Left lobe of liver (tissue), 2 donors: ENCODE measurements around the gene SNAPC1. TPM values are rescaled to one million over a fixed set of nuclear protein-coding genes. Genes with fewer than 3 reads are reported as not detected.
A peak's percentile ranks its signal among the peaks of the same experiment; 100 is the strongest.
"Not testable (repeated sequence)": the region's sequence is repeated elsewhere in the genome, so short reads cannot be mapped to it uniquely, and the experiment has no call there.

Experiments used
- ATAC-seq: fragments of 200-7000 bp; cut with Tn5 transposase; one replicate; pipeline ENCODE4 v1.9.1; 2020; ENCODE audit warnings: mild to moderate bottlenecking, moderate library complexity
- DNase-seq: peaks from one replicate; pipeline ENCODE4 v3.0.0-alpha.2; 2020; ENCODE audit warnings: low spot score
- total RNA-seq: library from RNA; stranded (reverse); gene quantifications from one replicate; pipeline ENCODE4 v1.2.1, GENCODE V29; 2021
- donor health status: DM: no; HTN: no; CAD: no; lungs with moderate emphysema.
- donor health status: DM: no; HTN: yes; CAD: no.

Gene SNAPC1, protein sequence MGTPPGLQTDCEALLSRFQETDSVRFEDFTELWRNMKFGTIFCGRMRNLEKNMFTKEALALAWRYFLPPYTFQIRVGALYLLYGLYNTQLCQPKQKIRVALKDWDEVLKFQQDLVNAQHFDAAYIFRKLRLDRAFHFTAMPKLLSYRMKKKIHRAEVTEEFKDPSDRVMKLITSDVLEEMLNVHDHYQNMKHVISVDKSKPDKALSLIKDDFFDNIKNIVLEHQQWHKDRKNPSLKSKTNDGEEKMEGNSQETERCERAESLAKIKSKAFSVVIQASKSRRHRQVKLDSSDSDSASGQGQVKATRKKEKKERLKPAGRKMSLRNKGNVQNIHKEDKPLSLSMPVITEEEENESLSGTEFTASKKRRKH
- 1.4 TPM for total RNA-seq

DNA sequence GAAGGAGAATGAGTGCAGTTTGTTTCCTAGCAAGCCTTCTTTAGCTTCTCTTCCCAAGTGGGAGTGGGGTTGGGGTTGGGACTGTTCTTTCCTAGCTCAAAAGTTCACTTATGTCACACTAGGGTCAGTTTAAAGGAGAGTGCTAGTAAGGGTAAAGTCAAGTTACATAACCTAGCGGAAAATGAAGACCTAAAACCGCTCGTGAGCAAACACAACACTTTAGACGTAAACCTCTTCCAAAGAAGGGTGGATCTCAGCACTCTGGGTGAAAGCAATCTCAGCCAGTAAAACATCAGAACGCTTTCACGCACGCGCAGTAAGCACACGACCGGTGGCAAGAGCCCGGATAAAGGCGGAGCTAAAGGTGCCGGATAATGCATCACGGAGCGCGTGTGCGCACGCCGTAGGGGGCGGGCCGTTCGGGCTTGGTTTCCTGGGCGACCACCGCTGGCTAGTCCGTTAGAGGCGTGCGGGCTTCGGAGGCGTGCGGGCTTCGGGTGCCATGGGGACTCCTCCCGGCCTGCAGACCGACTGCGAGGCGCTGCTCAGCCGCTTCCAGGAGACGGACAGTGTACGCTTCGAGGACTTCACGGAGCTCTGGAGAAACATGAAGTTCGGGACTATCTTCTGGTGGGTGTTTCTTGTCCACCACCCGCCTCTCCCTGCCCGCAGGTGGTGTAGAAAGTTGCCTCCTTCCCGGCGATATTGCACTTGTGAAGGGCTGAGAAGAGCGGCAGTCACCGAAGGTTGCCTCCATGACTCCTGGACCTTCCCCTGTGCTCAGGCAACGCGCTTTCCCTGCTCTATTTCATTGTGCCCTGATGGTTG lies at the start of gene SNAPC1:
Gene SNAPC1, plus strand, starts transcription at position 462 of the 828 bp plus-strand sequence. Its CDS starts 41 bp downstream, at position 503.
- ATAC-seq (peak; percentile 98), DNase-seq (peak; percentile 98)

DNA sequence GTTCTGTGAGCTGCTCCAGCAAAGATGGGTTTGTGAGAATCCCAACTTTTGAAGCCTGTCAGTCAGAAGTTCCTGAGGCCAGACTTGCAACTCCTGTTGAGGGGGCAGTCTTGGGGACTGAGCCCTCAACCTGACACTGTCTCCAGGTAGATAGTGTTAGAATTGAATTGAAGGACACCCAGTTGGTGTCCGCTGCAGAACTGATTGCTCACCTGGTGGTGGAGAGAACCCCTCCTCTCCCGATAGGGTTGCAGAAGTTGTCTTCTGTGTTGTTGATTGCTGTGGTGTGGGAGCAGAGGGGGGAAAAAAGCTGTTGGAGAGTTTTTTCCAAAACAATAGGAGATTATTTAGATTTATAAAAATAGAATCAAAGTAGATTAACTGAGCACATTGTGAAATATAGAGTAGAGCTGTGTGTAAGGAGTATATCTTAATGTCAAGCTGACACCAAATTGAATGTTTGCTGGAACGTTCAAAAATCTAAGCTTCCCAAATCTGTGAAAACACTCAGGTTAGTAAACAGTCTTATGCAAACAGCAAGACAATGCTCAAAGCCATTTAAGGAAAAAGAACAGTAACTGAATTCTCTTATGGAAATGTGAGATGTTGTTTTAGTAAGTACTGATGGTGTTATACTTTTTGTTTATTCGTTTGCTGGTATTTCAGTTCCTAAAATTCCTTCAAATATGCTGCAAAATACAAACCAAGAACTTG lies 48.3 kb upstream of the SNAPC1 start:
- no peak for DNase-seq
- no peak for ATAC-seq

DNA sequence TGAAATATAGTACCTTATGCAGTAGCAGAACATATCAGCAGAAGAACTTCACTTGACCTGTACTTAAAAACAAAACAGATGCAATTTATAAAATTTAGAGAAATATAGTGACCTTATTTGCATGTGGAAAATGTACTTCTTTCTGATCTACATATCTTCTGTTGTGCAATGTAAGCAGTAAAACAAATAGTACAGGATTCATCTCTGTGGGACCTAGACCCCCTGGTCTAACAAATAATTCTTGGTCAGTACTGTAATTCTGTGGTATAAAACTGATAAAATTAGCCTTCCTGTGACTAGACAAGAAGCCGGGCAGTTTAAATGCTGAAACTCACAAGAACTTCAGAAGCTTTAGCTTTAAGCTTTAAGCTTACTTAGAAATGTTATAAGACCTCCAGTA lies 45.3 kb upstream of the SNAPC1 start:
- ATAC-seq, result no peak
- no peak for DNase-seq

DNA sequence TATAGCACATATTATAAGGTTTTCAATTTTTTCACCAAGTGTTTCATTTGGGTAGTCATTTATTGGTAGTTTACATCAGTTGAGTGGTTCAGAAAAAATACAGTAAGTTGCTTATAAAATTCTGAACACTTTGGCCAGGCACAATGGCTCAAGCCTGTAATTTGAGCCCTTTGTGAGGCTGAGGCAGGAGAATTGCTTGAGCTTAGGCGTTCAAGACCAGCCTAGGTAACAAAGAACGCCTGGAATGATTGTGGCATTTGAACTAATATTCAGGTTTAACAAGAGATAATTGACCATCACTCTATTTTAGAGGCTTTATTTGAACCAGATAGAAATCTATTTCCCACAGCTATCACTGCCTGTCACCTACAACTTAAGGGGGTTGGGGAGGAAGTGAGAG lies 44.2 kb upstream of the SNAPC1 start:
- no peak for ATAC-seq
- no peak for DNase-seq

DNA sequence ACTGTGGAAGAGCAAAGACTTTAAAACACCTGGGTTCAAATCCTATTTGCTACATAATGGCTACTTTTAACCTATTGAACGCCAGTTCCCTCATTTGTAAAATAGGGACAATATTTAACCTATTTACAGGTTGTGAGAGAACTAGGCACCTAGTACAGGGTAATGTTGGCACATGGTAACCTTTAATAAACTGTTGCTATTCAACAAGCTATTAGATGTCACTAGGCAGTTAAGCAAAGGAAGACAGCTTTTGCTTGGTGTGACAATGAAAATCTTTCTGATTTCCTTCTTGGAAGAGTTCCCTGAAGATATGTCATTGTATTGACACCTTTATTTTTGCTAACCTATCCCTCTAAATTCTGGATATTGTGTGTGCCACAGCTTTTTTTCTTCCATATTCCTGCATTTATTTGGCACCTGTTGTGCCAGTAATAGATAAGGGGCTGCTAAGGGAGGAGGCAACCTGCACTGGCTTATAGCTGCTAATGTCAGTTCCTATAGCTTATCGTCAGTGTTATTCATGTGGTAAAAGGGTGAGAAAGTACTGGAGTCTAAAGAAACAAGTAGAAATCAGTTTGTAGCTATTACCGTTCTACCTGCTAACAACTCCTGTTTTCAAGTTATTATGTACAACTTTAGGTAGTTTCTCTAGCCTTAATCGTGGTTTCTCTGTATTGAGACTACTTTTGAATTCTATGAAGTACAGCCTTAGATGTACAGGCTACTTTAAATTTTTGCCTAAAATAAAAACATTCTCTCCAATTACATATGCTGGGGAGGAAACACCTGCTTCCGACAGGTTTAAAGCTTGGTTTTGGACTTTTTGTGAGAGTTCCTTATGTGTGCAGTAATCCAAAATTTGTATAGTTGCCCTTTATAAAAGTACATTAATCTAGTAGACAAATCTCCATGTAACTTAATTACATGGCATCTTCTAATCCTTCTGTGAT lies 42.6 kb upstream of the SNAPC1 start:
- DNase-seq (no peak), ATAC-seq (no peak)

DNA sequence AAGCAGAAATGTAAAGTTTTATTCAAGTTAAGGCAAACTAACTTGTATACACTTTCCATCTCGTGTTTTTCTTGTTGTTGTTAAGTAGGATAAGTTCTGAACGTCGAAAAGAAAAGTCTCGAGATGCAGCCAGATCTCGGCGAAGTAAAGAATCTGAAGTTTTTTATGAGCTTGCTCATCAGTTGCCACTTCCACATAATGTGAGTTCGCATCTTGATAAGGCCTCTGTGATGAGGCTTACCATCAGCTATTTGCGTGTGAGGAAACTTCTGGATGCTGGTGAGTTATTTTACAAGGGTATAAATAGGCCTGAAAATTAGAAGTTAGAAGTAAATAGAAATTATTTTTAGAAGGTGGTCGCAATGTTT lies 41.9 kb upstream of the SNAPC1 start:
- DNase-seq (no peak), ATAC-seq (no peak)

DNA sequence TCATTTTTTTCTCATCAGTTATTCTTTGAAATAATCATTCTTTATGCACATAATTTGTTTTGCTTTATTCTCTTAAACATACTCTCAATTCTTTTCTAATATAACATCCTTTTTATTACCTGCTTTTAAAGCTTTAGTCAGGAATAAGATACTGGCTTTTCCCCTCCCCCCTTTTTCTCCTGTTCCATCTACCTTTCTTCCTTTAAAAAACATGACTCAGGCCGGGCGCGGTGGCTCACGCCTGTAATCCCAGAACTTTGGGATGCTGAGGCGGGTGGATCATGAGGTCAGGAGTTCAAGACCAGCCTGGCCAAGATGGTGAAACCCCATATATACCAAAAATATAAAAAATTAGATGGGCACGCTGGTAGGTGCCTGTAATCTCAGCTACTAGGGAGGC lies 41.5 kb upstream of the SNAPC1 start:
- ATAC-seq (no peak), DNase-seq (no peak)

DNA sequence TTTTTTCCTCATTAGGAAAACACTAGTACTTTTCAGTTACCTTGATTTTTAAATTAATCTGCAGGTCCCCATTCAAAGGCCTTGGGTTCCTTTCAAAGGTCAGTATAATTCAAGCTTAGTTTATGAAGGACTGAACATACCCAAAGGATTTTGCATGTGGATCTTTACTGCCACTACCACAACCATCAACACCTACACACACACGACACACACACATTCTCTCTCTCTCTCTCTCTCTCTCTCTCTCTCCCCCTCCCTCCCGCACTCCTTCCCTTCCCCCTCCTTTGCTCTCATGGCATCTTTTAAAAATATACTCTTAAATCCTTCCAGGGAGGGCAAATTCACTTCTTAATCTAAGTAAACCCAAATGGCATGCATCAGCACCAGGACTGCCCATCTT lies 38.1 kb upstream of the SNAPC1 start:
- no peak for DNase-seq
- no peak for ATAC-seq

DNA sequence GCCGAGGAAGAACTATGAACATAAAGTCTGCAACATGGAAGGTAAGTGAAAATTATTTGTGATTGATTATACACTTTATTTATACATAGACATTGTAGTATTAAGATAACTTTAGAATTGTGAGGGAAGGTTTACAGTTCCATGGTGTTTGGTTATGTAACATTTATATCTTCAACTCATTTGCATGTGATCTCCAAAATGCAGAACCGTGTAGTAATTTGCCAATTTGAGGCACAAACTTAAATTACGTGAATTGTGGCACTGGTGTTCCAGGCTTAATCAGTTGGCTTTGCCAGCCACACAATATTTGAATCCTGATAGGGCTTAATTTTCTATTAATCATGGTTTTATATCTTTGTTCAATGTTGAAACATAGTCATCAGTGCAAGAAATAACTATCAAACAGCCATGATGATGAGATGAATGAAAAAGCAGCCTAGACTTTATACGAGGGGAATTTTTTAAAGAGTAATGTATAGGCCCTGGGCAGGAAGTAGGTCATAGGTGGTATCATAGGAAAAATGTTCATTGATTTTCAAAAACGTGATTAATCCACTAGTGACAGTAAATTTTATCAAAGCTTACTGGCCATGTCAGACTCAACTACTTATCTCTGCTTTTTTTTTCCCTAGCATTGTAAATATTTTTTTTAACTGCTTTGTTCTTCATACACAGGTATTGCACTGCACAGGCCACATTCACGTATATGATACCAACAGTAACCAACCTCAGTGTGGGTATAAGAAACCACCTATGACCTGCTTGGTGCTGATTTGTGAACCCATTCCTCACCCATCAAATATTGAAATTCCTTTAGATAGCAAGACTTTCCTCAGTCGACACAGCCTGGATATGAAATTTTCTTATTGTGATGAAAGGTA lies 35.2 kb upstream of the SNAPC1 start:
- DNase-seq, result no peak
- no peak for ATAC-seq

DNA sequence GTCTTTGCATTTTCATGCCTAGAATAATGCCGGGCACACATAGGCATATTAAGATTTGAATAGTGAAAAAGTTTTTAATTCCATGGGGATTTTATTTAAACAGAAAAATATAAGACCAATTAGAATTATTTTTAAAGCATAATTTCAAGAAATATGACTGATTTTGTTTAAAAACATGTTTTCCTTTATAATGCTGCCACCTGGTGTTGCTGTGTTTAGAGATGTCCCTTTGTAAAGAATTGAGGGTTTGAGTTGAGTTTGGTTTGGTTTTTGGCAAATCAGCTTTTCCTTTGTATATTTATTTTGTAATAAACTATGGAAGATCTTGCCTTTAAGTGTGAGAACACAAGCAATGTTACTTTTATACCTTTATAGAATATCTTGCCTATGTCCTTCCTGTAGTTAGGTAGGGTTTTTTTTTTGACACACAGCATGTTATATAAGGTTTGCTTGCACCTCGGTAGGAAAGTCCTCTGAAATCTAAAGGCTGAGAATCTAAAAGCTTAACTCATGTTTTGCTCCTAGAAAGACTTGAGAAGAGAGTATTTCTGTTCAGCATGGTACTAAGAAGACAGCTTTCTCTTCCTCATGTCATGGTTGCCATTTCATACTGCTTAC lies 31.4 kb upstream of the SNAPC1 start:
- no peak for DNase-seq

DNA sequence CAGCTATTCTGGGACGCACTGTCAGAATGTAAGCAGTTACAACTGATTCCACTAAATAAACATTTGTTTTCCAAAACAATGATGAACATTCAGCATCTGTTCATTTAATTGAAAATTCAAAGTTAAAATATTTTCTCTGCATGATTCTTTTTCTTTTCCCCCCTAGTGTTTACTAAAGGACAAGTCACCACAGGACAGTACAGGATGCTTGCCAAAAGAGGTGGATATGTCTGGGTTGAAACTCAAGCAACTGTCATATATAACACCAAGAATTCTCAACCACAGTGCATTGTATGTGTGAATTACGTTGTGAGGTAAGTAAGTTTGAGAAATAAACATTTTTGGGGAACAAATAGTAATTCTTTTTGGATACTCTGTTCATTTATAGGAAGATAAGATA lies 28.2 kb upstream of the SNAPC1 start:
- no peak for ATAC-seq
- DNase-seq, result no peak

More for the DNA sequence above, 31.4 kb upstream of the SNAPC1 start:
- ATAC-seq, result peak; percentile 57

DNA sequence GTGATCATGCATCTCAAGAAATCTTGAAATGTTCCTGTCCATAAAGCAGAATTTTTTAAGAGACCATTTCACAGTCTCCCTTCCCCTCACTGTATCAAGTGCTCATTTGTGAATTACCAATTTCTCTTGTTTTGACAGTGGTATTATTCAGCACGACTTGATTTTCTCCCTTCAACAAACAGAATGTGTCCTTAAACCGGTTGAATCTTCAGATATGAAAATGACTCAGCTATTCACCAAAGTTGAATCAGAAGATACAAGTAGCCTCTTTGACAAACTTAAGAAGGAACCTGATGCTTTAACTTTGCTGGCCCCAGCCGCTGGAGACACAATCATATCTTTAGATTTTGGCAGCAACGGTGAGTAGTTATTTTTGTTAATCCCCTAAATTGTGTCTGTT lies 25.5 kb upstream of the SNAPC1 start:
- ATAC-seq, result no peak
- DNase-seq, result no peak

DNA sequence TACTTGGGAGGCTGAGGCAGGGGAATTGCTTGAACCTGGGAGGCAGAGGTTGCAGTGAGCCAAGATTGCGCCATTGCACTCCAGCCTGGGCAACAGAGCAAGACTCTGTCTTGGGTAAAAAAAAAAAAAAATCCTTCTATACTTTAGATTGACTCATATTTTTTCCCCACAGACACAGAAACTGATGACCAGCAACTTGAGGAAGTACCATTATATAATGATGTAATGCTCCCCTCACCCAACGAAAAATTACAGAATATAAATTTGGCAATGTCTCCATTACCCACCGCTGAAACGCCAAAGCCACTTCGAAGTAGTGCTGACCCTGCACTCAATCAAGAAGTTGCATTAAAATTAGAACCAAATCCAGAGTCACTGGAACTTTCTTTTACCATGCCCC lies 24.3 kb upstream of the SNAPC1 start:
- ATAC-seq, result no peak

DNA sequence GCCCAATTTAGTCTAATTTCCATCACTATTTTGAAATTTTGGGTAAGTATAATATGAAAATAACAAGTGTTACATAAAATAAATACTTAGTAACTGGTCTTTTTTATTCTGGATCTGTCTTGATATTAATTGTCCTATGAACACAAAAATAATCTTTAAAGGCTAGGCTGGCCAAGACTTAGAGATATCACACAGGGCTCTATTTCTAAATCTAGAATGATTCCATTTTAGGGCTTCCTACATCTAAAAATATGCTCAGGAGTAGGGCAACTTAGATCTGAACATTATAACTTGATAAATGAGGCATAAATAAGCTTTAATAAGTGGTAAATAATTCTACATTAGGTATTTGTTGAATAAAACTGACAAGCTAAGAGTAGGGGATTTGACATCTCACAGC lies 23.1 kb upstream of the SNAPC1 start:
- ATAC-seq (no peak), DNase-seq (no peak)

More for the DNA sequence above, 24.3 kb upstream of the SNAPC1 start:
- DNase-seq, result no peak

DNA sequence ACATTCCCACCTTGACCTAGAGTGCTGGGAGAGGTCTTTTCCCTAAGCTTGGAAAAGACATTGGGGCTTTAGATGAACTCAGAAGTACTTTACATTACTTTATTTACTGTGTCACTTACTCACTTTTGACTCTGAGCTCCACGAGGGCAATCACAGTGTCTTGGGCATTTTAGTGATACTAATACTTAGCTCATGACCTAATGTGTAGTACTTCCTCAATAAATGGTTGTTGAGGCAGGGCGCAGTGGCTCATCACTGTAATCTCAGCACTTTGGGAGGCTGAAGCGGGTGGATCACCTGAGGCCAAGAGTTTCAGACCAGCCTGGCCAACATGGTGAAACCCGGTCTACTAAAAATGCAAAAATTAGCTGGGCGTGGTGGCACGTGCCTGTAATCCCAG lies 19.8 kb upstream of the SNAPC1 start:
- DNase-seq (no peak), ATAC-seq (no peak)

DNA sequence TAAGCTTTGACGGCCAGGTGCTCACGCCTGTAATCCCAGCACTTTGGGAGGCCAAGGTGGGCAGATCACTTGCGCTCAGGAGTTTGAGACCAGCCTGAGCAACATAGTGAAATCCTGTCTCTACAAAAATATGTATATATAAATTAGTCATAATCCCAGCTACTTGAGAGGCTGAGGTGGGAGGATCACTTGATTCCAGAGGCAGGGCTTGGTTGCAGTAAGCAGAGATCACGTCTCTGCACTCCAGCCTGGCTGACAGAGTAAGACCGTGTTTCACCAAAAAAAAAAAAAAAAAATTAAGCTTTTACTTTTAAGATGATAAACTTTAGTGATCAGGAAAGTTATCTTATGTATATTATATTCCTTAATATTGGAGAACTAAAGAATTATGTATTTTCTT lies 18.0 kb upstream of the SNAPC1 start:
- DNase-seq (no peak), ATAC-seq (no peak)

DNA sequence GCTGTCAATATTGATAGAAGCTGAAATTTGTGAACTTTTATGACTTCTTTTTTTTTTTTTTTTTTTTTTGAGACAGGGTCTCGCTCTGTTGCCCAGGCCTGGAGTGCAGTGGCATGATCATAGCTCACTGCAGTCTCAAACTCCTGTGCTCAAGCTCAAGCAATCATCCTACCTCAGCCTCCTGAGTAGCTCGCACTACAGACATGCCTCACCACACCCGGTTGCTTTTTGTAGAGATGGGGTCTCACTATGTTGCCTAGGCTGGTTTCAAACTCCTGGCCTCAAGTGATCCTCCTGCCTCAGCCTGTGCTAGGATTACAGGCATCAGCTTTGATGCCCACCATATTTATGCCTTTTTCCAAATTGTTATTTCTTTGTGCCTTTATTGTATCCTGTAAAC lies 15.9 kb upstream of the SNAPC1 start:
- not testable (repeated sequence) for ATAC-seq, DNase-seq

DNA sequence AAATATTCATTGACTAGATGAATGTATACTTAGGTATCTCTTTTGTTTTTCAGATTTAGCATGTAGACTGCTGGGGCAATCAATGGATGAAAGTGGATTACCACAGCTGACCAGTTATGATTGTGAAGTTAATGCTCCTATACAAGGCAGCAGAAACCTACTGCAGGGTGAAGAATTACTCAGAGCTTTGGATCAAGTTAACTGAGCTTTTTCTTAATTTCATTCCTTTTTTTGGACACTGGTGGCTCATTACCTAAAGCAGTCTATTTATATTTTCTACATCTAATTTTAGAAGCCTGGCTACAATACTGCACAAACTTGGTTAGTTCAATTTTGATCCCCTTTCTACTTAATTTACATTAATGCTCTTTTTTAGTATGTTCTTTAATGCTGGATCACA lies 15.3 kb upstream of the SNAPC1 start:
- ATAC-seq, result no peak
- DNase-seq, result no peak

DNA sequence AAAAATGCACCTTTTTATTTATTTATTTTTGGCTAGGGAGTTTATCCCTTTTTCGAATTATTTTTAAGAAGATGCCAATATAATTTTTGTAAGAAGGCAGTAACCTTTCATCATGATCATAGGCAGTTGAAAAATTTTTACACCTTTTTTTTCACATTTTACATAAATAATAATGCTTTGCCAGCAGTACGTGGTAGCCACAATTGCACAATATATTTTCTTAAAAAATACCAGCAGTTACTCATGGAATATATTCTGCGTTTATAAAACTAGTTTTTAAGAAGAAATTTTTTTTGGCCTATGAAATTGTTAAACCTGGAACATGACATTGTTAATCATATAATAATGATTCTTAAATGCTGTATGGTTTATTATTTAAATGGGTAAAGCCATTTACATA lies 14.9 kb upstream of the SNAPC1 start:
- no peak for ATAC-seq
- no peak for DNase-seq
